ENCODE results near the gene RPTOR. TPM values are rescaled to one million over a fixed set of nuclear protein-coding genes. Genes with fewer than 3 reads are reported as not detected.
"Not testable (repeated sequence)": the region's sequence is repeated elsewhere in the genome, so short reads cannot be mapped to it uniquely, and the experiment has no call there.

The RPTOR gene
- total RNA-seq, 1 donor from 2014 or later: 35.7 TPM

DNA sequence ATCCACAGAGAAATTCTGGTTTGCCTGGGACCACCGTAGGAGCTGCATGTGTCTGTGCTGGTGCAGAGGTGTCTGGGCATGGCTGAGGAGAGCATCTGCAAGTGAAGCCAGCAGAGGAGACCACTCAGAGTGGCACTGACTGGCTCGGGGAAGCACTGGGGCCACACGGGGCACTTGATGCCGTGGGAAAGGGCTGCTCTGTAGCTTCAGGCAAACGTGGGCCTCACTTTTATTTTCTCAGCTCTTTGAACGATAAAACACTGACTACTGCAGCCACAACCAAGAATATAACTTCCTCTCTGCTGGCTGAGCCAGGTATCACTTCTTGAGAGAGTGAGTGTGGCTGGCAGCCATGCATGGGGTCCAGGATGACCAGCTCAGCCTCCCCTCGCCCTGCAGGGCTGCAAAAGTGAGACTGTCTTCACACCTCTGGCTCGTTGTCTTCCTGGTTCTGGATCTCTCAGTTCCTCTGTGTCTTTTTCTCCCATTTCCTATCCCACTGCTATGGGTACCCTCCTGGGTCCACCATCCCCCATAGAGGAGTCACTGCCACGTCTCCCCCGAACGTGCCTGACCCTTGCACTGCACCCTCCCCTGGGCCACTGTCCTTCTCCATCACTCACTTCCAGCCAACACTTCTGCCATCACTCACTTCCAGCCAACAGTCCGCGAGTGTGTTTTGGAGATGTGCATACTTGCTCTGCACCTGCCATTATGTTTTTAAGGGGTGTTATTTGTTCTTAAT is 245.6 kb downstream of the RPTOR start:
- DNase-seq (ENCODE audit: low spot score): no peak
- ATAC-seq: no peak
- intact Hi-C loops (cut with DNase I): no loop called here

DNA sequence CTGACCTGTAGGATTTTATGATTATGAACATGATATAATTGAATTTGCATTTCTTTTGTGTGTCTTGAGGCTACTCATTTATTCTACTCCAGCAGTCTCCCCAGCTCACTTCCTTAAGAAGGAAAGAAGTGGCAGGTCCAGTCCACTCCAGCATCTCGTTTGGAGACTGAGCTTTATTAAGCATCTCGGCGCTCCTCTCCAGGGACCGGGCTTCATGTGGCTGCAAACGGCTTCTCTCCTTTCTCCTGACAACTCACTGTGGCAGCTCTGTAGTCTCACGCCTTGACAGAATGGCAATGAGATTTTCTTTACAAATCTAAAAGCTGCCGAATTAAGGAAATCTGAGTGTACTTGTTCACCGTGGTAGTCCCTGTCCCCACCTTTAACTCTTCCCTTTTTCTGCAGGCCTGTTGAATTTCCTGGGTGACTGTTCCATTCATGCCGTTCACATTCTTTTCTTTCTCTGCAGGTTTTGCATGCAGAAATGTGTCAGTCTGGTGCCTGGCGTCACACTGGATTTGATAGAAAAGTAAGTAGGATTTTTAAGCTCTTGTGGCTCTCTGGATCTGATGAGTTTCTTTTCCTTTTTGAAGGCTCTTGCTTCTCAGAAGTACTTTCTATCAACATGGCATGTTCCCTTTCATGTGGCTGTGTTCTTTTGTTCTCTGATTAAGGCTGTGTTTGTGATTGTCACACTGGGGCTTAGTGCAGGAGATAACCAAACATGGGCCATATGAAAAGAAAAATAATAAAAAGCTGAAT is 246.5 kb downstream of the RPTOR start:
- DNase-seq (ENCODE audit: low spot score): no peak
- intact Hi-C loops (cut with DNase I): no loop called here
- no peak for ATAC-seq

DNA sequence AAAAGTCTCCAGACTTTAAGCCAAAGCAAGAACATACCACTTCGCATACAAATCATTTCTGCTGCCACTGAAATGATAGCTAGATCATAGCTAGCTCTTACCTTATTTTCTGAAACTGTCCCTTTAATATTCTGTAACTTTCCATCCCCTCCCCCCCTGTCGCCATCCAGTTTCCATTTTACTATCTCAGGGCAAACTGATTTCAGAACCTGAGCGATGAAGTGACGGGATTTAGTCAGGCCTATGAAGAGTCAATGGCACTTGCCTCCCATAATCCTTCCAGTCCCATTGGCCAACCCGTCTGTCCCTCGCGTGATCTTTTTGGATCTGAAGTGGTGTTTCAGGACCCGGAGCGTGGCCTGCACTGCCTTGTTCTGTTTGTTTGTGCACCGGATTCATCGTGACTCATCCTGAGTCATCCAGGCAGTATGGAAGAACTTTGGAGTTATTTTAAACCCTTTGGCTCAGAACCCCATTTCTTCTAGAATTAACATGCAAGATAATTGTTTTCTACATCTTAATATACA is 247.2 kb downstream of the RPTOR start:
- intact Hi-C loops (cut with DNase I): no loop called here
- DNase-seq (ENCODE audit: low spot score) (no peak), ATAC-seq (peak; percentile 81)

DNA sequence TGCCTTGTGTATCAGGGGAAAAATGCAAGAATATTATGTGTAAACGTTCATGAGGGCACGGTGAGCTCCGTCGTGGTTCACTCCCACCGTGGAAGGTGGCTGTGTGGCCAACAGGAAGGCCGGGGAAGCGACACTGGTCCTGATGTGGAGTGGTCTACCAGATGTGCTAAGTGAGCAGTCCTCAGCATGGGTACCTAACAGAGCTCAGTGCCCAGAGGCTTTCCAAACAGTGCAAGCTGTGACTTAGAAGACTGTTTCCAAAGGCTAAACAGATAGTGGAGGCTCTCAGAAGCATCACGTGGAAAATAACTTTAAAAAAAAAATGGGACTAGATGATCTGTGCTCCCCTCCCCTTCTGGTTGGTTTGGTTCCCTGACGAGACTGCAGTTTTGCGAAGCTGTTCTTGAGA is 247.7 kb downstream of the RPTOR start:
- intact Hi-C loops (cut with DNase I): no loop called here
- DNase-seq (ENCODE audit: low spot score) (no peak), ATAC-seq (no peak)

DNA sequence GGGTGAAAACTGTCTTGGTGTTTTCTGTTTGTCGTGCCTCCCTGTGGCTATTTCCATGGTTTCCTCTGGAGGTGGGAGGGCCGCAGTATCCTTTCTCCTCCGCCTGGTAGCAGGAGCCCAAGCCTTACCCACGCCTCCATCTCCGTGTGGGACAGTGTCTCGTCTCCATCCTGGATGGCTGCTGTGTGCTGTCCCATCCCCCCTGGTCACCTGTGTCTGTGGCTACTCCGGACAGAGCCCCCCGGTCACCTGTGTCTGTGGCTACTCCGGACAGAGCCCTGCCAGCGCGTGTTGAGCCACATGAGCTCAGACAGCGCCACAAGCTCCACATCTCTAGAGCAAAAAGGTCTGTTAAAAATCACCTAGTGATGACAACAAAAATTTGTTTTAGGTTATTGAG is 248.8 kb downstream of the RPTOR start:
- intact Hi-C loops (cut with DNase I): no loop called here
- ATAC-seq (no peak), DNase-seq (ENCODE audit: low spot score) (no peak)

DNA sequence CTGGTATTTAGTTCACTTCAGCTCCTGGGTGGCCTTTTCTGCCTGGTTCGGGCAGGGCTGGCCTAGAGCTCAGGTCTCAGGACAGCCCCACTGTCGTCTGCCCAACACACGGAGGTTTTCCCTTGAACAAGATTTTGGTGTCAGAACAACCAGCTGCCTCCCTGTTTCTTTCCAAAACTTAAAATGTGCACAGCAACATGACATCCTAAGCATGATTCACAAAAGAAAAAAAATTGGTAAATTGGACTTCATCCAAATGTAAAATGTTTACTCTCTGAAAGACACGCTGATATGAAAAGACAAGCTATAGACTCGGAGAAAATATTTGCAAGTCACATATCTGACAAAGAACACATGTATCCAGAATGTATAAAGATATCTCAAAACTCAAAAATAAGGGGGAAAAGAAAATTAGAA is 249.2 kb downstream of the RPTOR start:
- ATAC-seq (no peak), DNase-seq (ENCODE audit: low spot score) (no peak)
- intact Hi-C loops (cut with DNase I): no loop called here

DNA sequence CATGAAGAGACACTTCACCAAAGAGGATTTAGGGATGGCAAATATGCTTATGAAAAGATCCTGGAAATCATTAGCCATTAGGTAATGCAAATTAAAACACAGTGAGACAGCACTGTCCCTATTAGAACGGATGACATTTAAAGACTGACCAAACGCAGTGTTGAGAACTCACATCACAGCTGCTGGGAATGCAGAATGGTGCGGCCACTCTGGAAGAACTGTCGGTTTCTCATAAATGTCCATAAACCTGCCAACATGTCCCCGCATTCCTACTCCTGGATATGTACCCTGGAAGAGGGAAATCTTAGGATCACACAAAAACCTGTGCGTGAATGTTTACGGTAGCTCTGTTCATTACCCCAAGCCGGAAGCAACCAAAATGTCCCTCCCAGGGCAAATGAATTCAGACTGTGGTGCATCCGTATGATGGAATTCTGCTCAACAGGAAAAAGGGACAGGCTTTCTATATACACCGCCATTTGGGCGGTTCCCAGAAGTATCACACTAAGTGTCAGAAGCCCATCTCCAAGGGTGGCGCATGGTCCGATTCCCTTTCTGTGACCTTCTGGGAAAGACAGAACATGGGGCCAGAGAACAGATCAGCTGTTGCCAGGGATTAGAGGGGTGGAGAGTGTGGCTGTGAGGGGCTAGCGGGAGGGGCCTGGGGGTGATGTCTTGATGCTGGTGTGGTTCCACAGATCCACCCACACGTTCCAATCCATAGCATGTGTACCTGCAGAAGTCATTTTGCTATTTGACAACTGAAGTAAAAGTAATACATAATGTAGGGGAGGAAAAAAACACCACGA is 249.8 kb downstream of the RPTOR start:
- intact Hi-C loops (cut with DNase I): no loop called here
- no peak for DNase-seq (ENCODE audit: low spot score)
- ATAC-seq: no peak

DNA sequence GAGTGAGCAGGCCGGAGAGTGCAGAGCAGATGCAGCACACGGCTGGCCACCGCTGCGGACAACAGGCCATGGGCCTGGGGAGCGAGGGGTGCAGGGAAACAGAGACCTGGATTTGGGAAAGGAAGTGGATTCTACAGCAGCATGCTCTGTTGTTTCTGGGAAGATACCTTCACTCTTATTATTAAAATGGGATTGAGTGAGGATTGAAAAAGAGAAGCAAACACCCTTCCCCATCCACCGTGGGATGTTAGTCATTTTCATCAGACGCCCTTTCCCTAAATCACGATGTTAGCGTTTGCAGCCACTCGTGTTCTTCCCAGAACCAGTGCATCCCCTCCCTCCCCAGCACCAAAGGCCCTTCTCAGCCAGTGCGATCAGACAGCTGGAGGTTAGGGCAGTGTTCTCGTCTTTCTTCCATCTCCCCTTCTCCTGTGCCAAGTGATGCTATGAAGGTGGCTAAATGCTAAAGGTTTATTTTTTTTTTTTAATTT is 250.5 kb downstream of the RPTOR start:
- ATAC-seq (no peak), DNase-seq (ENCODE audit: low spot score) (no peak)
- intact Hi-C loops (cut with DNase I): no loop called here

DNA sequence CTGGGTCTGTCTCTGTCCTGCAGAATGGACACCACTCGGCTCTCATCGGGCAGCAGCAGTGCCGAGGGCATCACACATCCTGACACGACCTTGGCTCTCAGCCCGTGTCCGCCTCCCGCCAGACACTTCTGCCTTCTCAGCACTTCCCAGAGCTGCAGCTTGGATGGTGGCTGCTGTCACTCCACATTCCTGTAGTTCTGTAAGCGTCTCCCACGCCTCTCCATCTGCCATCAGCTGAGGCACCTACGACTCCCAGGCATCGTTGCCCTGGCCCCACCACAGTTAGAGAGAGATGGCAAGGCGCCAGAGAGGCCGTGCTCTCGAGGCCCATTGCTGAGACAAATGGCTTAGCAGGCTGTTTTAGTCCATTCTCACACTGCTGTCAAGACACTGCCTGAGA is 251.1 kb downstream of the RPTOR start:
- ATAC-seq (no peak), DNase-seq (ENCODE audit: low spot score) (no peak)
- intact Hi-C loops (cut with DNase I): no loop called here

DNA sequence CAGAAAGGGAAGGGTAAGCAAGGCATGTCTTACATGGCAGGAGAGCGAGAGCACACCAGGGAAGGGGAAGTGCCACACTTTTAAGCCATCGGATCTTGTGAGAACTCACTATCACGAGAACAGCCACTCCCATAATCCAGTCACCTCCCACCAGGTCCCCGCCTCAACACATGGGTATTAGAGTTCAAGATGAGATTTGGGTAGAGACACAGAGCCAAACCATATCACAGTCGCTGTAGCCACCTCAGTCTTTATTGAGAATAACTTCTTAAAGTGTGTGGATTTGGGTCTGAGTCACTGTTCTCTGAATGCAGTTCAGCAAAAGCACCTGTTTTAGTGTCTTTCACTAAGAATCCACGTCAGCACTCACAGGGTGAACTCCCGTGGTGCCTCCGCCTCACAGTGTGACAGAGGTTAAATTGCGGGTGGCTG is 251.8 kb downstream of the RPTOR start:
- ATAC-seq: no peak
- no peak for DNase-seq (ENCODE audit: low spot score)
- intact Hi-C loops (cut with DNase I): no loop called here

DNA sequence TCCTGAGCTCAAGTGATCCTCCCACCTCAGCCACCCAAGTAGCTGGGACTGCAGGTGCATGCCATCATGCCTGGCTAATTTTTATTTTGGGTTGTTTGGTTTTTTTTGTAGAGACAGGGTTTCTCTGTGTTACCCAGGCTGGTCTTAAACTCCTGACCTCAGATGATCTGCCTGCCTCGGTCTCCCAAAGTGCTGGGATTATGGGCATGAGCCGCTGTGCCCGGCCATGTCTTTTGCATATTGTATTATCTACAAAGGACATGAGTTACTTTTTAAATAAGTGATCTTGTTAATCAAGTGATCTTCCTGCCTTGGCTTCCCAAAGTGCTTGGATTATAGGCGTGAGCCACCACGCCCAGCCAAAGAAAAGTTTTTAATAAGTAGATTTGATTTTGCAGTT is 252.6 kb downstream of the RPTOR start:
- DNase-seq (ENCODE audit: low spot score); intact Hi-C loops (cut with DNase I); ATAC-seq: not testable (repeated sequence)

DNA sequence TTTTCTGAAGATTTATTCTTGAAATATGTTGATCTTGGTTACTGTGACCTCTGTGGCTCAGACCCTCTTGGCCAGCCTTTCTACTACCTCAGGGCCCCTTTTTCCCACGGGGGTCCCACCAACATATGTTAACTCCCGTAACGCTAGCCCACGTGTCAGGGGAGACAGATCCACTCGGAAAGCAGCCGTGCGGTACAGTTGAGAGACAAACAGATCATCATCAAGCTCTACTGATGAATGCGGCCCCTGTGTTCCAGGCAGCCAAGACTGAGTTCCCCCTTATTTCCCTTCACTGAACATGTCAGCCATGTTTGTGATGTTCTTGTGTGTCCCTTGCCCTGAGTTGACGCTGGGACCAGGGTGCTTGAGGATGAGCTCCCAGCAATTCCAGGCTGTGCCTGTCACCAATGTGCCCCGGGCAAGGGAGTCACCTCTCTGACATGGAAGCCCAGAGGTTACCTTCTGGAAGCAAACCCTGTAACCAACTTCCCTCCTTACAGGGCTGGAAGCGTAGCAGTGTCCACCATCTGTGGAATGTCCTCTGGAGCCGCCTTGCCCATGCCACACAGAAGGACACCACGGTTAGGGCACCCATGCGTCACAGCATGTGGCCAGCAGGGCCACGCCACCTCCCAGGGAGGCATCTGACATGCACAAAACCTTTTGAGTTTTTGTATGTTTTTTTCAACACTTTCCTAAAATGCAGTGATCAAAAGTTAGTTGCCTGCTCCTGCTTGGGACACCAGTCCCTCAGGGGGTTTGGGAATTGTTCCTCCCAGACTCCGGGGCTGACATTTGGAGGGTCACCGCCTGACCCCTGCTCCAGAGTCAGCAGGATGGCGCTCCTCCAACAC is 253.3 kb downstream of the RPTOR start:
- intact Hi-C loops (cut with DNase I): no loop called here
- DNase-seq (ENCODE audit: low spot score) (no peak), ATAC-seq (no peak)

DNA sequence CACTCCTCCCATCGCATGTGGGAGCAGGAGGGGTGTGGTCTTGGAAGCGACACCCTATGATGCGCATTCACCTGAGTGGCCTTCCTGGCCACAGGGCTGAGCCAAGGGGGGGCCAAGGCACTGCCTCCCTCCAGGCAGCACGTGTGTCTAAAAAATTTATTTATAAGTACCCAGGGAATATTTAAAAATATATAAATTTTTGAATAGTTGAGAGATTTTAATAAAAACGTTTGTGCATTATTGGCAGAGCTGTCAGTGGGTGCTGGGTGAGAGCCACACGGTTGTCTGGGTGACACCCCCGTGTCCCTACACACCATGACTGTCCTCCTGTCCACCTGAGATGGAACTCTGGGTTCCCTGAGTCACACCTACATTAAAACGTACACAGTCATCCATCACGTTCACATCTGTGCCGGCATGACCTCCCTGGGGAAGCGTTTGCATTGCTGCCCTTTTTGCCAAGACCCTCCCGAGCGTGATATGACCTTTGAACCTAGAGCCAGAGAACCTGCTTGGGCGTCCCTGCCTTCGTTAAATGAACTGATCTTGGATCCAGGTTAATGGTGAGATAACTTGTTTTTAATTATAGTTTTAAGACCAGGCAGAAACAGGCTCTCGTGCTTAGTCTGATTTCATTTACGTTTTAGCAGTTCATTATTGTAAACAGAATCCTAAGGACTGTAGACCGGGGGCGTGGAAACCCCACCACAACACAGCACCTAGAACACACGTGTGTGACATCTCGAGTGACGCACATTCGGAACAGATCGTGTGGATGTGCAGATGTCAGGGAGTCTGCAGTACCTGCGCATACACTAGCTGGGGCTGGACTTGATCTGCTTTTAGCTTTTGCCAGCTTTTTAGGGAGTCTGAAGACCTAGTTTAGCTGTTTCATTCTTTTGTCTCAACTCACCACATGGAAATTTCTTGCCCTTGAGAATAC is 254.2 kb downstream of the RPTOR start:
- ATAC-seq: no peak
- intact Hi-C loops (cut with DNase I): no loop called here

DNA sequence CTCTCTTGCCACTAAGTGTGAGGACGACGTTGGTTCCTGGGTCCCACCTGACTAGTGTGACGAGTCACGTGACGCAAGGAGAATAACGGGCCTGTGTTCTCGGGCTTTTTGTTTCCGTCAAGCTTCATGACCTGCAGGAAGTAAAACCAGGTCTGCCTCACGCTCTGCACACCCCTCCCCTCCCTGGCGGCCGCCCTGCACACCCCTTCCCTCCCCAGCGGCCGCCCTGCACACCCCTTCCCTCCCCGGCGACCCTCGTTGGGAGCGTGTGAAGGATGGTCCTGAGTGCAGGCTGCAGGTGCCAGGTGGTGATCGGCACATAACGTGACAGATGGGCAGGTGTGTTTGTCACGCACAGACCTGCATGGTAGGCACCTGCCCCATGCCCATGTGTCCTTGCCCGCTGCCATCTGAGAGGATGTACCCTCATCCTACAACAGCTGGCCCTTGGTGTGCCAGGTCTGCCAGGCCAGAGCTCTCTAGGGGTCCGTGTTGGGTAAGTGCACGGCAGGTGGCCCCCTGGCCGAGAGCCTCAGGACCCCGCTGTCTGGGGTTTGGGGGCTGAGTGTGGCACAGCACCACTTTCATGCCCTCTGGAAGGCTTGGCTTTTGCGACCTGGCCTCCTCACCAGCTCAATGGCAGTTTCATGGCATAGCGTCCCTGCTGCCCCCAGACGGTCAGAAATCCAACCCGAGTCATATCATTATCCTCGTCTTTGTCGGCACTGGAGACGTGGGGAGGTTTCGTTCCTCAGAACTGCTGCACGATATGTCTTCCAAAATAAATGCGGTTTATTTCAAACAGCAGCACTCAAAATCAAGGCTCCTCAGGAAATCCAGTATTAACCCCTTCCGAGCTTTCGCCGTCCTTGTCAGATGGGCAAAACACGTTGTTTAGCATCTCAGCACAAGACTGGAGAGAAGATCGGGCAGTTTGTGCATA is 255.2 kb downstream of the RPTOR start:
- intact Hi-C loops (cut with DNase I): no loop called here
- no peak for ATAC-seq
- DNase-seq (ENCODE audit: low spot score): no peak

More for the DNA sequence above, 254.2 kb downstream of the RPTOR start:
- DNase-seq (ENCODE audit: low spot score): no peak

DNA sequence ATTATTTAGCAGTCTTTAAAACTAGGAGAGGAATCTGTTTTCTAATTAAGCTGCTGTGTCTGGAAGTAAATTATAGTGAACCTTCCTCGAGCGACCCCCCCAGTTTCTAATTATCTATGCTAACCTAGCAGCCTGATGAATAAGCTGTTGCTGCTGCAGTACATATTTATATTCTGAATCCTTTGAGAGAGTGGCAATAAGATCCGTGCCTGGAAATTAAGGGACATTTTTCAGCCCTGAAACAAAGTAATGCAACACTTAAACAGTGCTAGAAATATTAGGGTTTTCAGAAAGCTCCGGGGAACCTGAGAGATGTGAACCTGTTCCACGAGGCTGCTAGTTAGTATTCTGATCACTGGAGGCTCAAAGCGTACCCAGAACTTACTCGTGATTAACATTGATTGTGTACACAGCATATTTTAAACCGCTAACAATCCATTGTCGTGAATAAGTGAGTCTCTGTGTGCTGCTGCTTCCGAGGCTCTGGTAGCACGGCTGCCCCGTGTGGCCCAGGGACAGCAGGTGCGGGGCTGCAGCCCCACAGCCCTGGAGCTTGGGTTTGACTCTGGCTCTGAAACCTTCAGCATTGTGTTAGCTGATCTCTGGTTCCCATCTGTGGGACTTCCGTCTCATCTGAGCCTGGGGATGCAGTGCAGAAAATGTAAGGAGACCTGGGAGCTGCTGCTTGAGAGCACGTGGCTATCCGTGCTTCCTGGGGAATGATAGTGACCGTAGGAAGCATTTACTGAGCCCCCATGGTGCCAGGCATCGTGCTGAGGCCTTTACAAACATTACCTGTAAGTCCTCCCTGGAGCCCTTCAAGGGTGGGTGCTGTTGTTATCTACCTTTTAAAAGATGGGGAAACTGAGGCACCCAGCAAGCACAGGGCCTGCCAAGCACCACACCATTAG is 256.1 kb downstream of the RPTOR start:
- intact Hi-C loops (cut with DNase I): no loop called here
- ATAC-seq (no peak), DNase-seq (ENCODE audit: low spot score) (no peak)

Measured in sciatic nerve (tissue), 2 donors.